HCT116 (cell line): ENCODE measurements around the gene CCL7. TPM values are rescaled to one million over a fixed set of nuclear protein-coding genes. Genes with fewer than 3 reads are reported as not detected.

Experiments
- ATAC-seq: fragments of 200-7000 bp; cut with Tn5 transposase; 2 replicates; pipeline ENCODE4 v1.9.1; 2020; ENCODE audit warnings: mild to moderate bottlenecking, moderate library complexity
- BruUV-seq: library from RNA; stranded (reverse); fragments of 400-500 nt; replicated peaks from 2 replicates; lab custom pipeline; 2021; lab: Mats Ljungman, UMichigan
- CTCF ChIA-PET: fragments of 300-600 bp; sonication (Branson Sonifier 250); formaldehyde crosslinking; loops from one replicate; lab custom pipeline; 2021; ENCODE audit warnings: antibody characterized with exemption; lab: Charles Lee
- POLR2A ChIA-PET: fragments of 300-600, 350-600 bp; sonication (Branson Sonifier 250); formaldehyde crosslinking; loops from one replicate; lab custom pipeline; 2021; ENCODE audit warnings: antibody characterized with exemption; lab: Charles Lee
- RAD21 ChIA-PET, 2 experiments: fragments of 300-600 bp; sonication (Branson Sonifier 250); formaldehyde crosslinking; loops; one replicate each; lab custom pipeline; 2023; ENCODE audit warnings: low total read pairs in 2 of 2; ENCODE audit not compliant: uncharacterized antibody in 2 of 2, unreplicated experiment in 2 of 2, low non-redundant PET in 1 of 2; lab: Charles Lee
- DNase-seq: peaks from one replicate; pipeline ENCODE4 v3.0.0-alpha.2; 2010; ENCODE audit warnings: low read depth, low spot score
- H2AFZ ChIP-seq: fragments of 200-600 bp; shearing (Covaris generic), sonication (generic); 2 replicates; pipeline ENCODE4 v1.6.1; 2017; ENCODE audit warnings: low read depth, mixed run types, mixed read lengths, antibody characterized with exemption, low read length; ENCODE audit not compliant: poor library complexity, severe bottlenecking
- H3K27ac ChIP-seq: 2 replicates; pipeline ENCODE4 v1.5.1; 2012; ENCODE audit warnings: low read depth, low read length
- H3K27me3 ChIP-seq: fragments of 200-600 bp; sonication (generic); 2 replicates; pipeline ENCODE4 v1.6.1; 2016; ENCODE audit warnings: mixed run types, low read length, mixed read lengths; ENCODE audit not compliant: insufficient read depth
- H3K36me3 ChIP-seq, 2 experiments: fragments of 200-500 bp in 1 of 2; fragments of 200-600 bp in 1 of 2; sonication (Bioruptor generic) in 1 of 2; sonication (generic) in 1 of 2; 2 replicates each; pipeline versions ENCODE4 v1.5.1 to v1.6.1; 2014 to 2016; ENCODE audit warnings: low read length in 2 of 2, inconsistent platforms in 1 of 2, mixed read lengths in 1 of 2, mixed run types in 1 of 2; ENCODE audit not compliant: insufficient read depth in 2 of 2, control insufficient read depth in 1 of 2
- H3K4me1 ChIP-seq, 2 experiments: fragments of 200-600 bp in 1 of 2; sonication (generic) in 1 of 2; 2 replicates each; pipeline versions ENCODE4 v1.5.1 to v1.6.1; 2012 to 2017; ENCODE audit warnings: low read length in 2 of 2, inconsistent platforms in 1 of 2, mild to moderate bottlenecking in 1 of 2, mixed read lengths in 1 of 2, mixed run types in 1 of 2, moderate library complexity in 1 of 2; ENCODE audit not compliant: insufficient read depth in 2 of 2, control insufficient read depth in 1 of 2
- H3K4me2 ChIP-seq: fragments of 200-600 bp; sonication (generic); 2 replicates; pipeline ENCODE4 v1.6.1; 2017; ENCODE audit warnings: mixed run types, low read length, mixed read lengths
- H3K4me3 ChIP-seq, 2 experiments: fragments of 200-600 bp in 1 of 2; sonication (generic) in 1 of 2; replicated peaks in 1 of 2; 2 replicates each; pipeline ENCODE4 v1.5.1; 2011 to 2016; ENCODE audit warnings: low read length in 2 of 2, control low read depth in 1 of 2, low read depth in 1 of 2, mild to moderate bottlenecking in 1 of 2, mixed read lengths in 1 of 2, mixed run types in 1 of 2
- H3K79me2 ChIP-seq: fragments of 200-600 bp; sonication (generic); 2 replicates; pipeline ENCODE4 v1.6.1; 2017; ENCODE audit warnings: mild to moderate bottlenecking, mixed run types, low read length, moderate library complexity, mixed read lengths; ENCODE audit not compliant: insufficient read depth
- H3K9ac ChIP-seq: fragments of 200-600 bp; sonication (generic); 2 replicates; pipeline ENCODE4 v1.6.1; 2016; ENCODE audit warnings: low read length, mixed read lengths
- H3K9me2 ChIP-seq: fragments of 200-600 bp; sonication (generic), shearing (Covaris generic); 2 replicates; pipeline ENCODE4 v1.6.1; 2017; ENCODE audit warnings: mixed run types, mild to moderate bottlenecking, moderate library complexity; ENCODE audit not compliant: insufficient read depth
- H3K9me3 ChIP-seq, 2 experiments: fragments of 200-500 bp in 1 of 2; fragments of 200-600 bp in 1 of 2; sonication (Bioruptor generic) in 1 of 2; sonication (generic) in 1 of 2; 2 replicates each; pipeline ENCODE4 v1.6.1; 2014 to 2017; ENCODE audit warnings: low read length in 2 of 2, mixed read lengths in 2 of 2, inconsistent platforms in 1 of 2, low read depth in 1 of 2, mild to moderate bottlenecking in 1 of 2, mixed run types in 1 of 2, moderate library complexity in 1 of 2; ENCODE audit not compliant: control insufficient read depth in 1 of 2, insufficient read depth in 1 of 2
- H4K20me1 ChIP-seq: fragments of 200-600 bp; sonication (generic), shearing (Covaris generic); 2 replicates; pipeline ENCODE4 v1.6.1; 2017; ENCODE audit warnings: mixed run types, mild to moderate bottlenecking, moderate library complexity; ENCODE audit not compliant: insufficient read depth
- CBX3 ChIP-seq: IDR thresholded peaks from 2 replicates; pipeline ENCODE4 v1.6.1; 2012; ENCODE audit warnings: low read depth
- EGR1 ChIP-seq: IDR thresholded peaks from 2 replicates; pipeline ENCODE4 v1.6.1; 2012; ENCODE audit warnings: low read depth
- ELF1 ChIP-seq: IDR thresholded peaks from 2 replicates; pipeline ENCODE4 v1.6.1; 2012; ENCODE audit warnings: low read depth, borderline replicate concordance
- FOSL1 ChIP-seq: IDR thresholded peaks from 2 replicates; pipeline ENCODE4 v1.6.1; 2012; ENCODE audit warnings: low read depth
- JUND ChIP-seq: IDR thresholded peaks from 2 replicates; pipeline ENCODE4 v1.6.1; 2012
- RAD21 ChIP-seq: IDR thresholded peaks from 2 replicates; pipeline ENCODE4 v1.6.1; 2012; ENCODE audit warnings: low read depth, mild to moderate bottlenecking
- SIN3A ChIP-seq: IDR thresholded peaks from 2 replicates; pipeline ENCODE4 v1.6.1; 2012; ENCODE audit warnings: low read depth
- SRF ChIP-seq: IDR thresholded peaks from 2 replicates; pipeline ENCODE4 v1.6.1; 2012; ENCODE audit warnings: low read depth
- TCF7L2 ChIP-seq: IDR thresholded peaks from 2 replicates; pipeline ENCODE4 v1.7.0; 2011; ENCODE audit warnings: borderline replicate concordance, inconsistent platforms; ENCODE audit not compliant: insufficient read depth, insufficient read length; ENCODE audit errors: extremely low read depth
- YY1 ChIP-seq: IDR thresholded peaks from 2 replicates; pipeline ENCODE4 v1.6.1; 2011; ENCODE audit warnings: low read length, low read depth, moderate library complexity, mild to moderate bottlenecking; ENCODE audit not compliant: insufficient replicate concordance; ENCODE audit errors: extremely low read depth
- ZFX ChIP-seq: fragments of 450-650 bp; IDR thresholded peaks from 2 replicates; pipeline ENCODE4 v1.6.1; 2017
- intact Hi-C: fragments of 100-400 bp; cut with micrococcal nuclease; formaldehyde crosslinking; loops from 2 replicates; pipeline ENCODE4 v1.10.0; 2022
- total RNA-seq: library from RNA; stranded (reverse); gene quantifications from one replicate; pipeline ENCODE4 v1.2.1, GENCODE V29; 2021; ENCODE audit not compliant: unreplicated experiment
- TF ChIP-seq, protein P1 (sequence below): IDR thresholded peaks from 2 replicates; pipeline ENCODE4 v1.6.1; 2012
- TF ChIP-seq, protein P2 (sequence below): IDR thresholded peaks from 2 replicates; pipeline ENCODE4 v1.6.1; 2011; ENCODE audit warnings: mild to moderate bottlenecking, low read length, moderate library complexity; ENCODE audit not compliant: insufficient replicate concordance; ENCODE audit errors: extremely low read depth
- TF ChIP-seq, protein P3 (sequence below): IDR thresholded peaks from 2 replicates; pipeline ENCODE4 v1.6.1; 2012; ENCODE audit warnings: low read depth

CCL7 gene
- total RNA-seq, 1 experiment from 2014 or later = not detected

DNA sequence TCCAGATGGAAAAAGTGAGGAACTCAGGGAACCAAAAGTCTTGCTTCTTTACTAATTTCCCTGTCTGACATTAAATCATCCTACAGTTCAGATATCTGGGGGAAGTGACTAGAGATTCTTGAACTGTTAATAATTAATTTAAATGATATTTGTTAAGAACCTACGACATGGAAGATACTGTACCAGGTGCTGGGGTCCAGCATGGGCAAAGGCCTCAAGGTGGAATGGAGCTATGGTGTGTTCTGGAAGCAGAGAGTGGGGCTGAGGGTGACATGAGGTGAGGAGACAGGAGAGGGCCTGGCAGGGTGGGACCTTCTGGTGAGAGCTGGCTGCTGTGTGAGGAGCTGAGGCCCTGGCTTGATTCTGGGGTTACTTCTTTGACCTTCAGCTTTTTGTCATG is 21.0 kb upstream of the CCL7 start:
- Histone ChIP-seq H3K4me1 (no peaks in the 10 kb centered on the region), H4K20me1 (no peaks in the 10 kb centered on the region), H3K27ac (no peak overlapping the region), H3K4me2 (no peak overlapping the region), H3K36me3 (no peaks in the 10 kb centered on the region), H3K79me2 (no peaks in the 10 kb centered on the region), H2AFZ (no peak overlapping the region), H3K9ac (no peak overlapping the region), H3K27me3 (no peaks in the 10 kb centered on the region; the same call in 1 of the 2 replicates), H3K4me3 (no peak overlapping the region), H3K9me3 (no peaks in the 10 kb centered on the region), H3K9me2 (no peaks in the 10 kb centered on the region)
- intact Hi-C loops = no loop called here
- RAD21 ChIA-PET = no interaction called here
- DNase-seq (no peak), ATAC-seq (no peak)
- CTCF ChIA-PET = no interaction called here
- no TSS peak for BruUV-seq
- POLR2A ChIA-PET = no interaction called here
- TF ChIP-seq ELF1 = no peak
- no peak for TF ChIP-seq JUND
- no peak for TF ChIP-seq RAD21
- TF ChIP-seq, protein P1, sequence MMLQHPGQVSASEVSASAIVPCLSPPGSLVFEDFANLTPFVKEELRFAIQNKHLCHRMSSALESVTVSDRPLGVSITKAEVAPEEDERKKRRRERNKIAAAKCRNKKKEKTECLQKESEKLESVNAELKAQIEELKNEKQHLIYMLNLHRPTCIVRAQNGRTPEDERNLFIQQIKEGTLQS = no peak
- TF ChIP-seq EGR1 = no peak
- TF ChIP-seq, protein P2, sequence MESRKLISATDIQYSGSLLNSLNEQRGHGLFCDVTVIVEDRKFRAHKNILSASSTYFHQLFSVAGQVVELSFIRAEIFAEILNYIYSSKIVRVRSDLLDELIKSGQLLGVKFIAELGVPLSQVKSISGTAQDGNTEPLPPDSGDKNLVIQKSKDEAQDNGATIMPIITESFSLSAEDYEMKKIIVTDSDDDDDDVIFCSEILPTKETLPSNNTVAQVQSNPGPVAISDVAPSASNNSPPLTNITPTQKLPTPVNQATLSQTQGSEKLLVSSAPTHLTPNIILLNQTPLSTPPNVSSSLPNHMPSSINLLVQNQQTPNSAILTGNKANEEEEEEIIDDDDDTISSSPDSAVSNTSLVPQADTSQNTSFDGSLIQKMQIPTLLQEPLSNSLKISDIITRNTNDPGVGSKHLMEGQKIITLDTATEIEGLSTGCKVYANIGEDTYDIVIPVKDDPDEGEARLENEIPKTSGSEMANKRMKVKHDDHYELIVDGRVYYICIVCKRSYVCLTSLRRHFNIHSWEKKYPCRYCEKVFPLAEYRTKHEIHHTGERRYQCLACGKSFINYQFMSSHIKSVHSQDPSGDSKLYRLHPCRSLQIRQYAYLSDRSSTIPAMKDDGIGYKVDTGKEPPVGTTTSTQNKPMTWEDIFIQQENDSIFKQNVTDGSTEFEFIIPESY = no peak
- TF ChIP-seq CBX3 = no peak
- no peak for TF ChIP-seq SRF
- no peak for TF ChIP-seq SIN3A
- TF ChIP-seq FOSL1 = no peak

DNA sequence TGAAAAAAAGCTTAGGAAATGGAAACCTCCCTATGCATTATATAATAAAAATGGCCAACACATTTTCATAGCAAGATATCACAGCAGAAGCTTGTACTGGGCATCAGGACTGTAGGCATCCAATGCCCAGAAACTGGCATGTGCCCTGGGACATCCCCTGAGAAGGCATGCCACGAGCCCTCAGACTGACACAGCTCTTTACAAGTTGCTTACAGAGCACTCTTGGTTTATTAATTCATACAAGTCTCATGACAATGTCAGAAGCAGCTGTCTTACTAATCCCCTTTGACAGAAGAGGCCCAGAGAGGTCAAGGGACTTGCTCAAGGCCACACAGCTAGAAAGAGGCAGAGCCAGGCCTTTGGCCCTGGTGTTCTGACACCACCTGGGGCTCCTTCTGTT is 20.5 kb upstream of the CCL7 start:
- ATAC-seq = no peak
- Histone ChIP-seq H3K4me1 (no peaks in the 10 kb centered on the region), H3K27ac (no peak overlapping the region), H2AFZ (no peak overlapping the region), H3K4me3 (no peak overlapping the region), H3K36me3 (no peaks in the 10 kb centered on the region), H3K9ac (no peak overlapping the region), H3K79me2 (no peaks in the 10 kb centered on the region), H3K9me2 (no peaks in the 10 kb centered on the region), H3K4me2 (no peak overlapping the region), H3K27me3 (no peaks in the 10 kb centered on the region; the same call in 1 of the 2 replicates), H4K20me1 (no peaks in the 10 kb centered on the region), H3K9me3 (no peaks in the 10 kb centered on the region)
- intact Hi-C loops = no loop called here
- ChIA-PET POLR2A (no interaction called here), RAD21 (no interaction called here), CTCF (no interaction called here)
- DNase-seq = no peak
- no TSS peak for BruUV-seq
- TF ChIP-seq TCF7L2 (no peak), YY1 (no peak), ZFX (no peak)
- TF ChIP-seq, protein P3, sequence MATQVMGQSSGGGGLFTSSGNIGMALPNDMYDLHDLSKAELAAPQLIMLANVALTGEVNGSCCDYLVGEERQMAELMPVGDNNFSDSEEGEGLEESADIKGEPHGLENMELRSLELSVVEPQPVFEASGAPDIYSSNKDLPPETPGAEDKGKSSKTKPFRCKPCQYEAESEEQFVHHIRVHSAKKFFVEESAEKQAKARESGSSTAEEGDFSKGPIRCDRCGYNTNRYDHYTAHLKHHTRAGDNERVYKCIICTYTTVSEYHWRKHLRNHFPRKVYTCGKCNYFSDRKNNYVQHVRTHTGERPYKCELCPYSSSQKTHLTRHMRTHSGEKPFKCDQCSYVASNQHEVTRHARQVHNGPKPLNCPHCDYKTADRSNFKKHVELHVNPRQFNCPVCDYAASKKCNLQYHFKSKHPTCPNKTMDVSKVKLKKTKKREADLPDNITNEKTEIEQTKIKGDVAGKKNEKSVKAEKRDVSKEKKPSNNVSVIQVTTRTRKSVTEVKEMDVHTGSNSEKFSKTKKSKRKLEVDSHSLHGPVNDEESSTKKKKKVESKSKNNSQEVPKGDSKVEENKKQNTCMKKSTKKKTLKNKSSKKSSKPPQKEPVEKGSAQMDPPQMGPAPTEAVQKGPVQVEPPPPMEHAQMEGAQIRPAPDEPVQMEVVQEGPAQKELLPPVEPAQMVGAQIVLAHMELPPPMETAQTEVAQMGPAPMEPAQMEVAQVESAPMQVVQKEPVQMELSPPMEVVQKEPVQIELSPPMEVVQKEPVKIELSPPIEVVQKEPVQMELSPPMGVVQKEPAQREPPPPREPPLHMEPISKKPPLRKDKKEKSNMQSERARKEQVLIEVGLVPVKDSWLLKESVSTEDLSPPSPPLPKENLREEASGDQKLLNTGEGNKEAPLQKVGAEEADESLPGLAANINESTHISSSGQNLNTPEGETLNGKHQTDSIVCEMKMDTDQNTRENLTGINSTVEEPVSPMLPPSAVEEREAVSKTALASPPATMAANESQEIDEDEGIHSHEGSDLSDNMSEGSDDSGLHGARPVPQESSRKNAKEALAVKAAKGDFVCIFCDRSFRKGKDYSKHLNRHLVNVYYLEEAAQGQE = no peak
- TF ChIP-seq, protein P2 = no peak
